ENCODE data around the gene ZNF17.

- TF ChIP-seq CTCF (IDR thresholded peaks at IDR 0.05; ENCODE audit: borderline replicate concordance, extremely low read depth, low read length, poor library complexity, severe bottlenecking) (no peak), EZH2 (IDR thresholded peaks at IDR 0.05; ENCODE audit: borderline replicate concordance, low read depth, low read length, severe bottlenecking) (no peak)
Measured at GRCh38 chr19:57410877-57411671, at the start of gene ZNF17.
